GM12801 (cell line): Measurements from ENCODE around the gene ZNF444.

Experiments used
- TF ChIP-seq, protein P1 (sequence below): IDR thresholded peaks from one replicate; pipeline ENCODE4 v1.5.1; 2011; ENCODE audit warnings: control low read depth; ENCODE audit not compliant: insufficient read length; ENCODE audit errors: extremely low read depth

The ZNF444 gene

DNA sequence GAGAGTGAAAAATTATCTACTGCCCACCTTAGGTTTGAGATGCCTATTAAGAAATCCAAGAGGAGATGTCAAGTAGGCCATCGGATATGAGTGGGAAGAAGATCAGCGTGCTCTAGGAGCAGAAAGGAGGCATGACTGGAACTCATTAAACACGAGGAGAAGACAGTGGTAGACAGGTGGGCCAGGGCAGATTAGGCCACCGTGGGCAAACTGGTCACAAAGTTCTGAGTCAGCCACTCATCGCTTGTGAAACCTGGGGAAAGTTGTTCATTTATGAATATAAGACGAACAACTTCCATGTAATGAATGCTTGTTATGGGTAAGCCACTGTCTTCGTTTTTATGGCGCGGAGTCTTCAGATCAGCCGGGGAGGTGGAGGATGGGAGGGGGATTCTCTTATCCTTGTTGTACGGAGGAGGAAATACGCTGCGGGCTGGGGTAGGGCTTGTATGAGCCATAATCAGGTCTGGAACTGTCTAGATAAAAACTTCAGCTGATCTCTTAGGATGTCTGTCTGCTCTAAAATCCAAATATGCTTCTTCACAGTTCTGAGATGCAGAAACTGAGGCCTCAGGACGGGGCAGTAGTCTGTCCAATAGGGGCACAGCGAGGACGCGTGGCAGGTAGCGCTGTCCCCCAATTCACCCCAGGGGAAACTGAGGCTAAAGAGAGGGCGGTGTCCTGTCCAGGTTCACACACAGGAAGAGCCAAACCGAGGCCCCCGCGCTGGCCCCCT, 1.1 kb upstream of the ZNF444 start:
- TF ChIP-seq, protein P1, sequence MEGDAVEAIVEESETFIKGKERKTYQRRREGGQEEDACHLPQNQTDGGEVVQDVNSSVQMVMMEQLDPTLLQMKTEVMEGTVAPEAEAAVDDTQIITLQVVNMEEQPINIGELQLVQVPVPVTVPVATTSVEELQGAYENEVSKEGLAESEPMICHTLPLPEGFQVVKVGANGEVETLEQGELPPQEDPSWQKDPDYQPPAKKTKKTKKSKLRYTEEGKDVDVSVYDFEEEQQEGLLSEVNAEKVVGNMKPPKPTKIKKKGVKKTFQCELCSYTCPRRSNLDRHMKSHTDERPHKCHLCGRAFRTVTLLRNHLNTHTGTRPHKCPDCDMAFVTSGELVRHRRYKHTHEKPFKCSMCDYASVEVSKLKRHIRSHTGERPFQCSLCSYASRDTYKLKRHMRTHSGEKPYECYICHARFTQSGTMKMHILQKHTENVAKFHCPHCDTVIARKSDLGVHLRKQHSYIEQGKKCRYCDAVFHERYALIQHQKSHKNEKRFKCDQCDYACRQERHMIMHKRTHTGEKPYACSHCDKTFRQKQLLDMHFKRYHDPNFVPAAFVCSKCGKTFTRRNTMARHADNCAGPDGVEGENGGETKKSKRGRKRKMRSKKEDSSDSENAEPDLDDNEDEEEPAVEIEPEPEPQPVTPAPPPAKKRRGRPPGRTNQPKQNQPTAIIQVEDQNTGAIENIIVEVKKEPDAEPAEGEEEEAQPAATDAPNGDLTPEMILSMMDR: no peak

DNA sequence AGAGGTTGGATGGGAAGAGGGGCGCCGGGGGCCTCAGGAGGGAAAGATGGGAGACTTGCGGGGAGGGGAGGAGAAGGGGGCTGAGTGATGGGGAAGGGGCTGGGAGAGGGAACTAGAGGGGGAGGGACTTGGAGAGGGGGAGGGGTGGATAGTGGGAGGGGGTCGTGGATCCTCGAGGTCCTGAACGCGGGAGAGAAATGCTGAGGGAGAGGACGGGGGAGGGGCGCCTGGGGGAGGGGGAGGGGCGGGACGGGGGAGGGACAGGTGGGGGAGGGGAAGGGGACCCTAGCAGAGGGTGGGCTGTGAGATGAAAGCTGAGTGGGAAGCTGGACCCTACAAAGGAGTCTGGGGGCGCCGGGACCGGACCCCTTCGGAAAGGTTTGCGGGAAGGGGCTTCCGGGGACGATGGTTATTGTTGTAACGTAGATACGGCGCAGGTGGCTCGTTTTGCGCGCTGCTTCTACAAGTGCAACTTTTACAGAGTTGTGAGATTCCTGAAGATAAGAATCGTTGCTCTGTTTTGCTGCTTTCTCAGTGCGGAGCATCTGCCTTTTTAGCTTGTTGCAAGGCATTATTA, 418 bp downstream of the ZNF444 start:
- TF ChIP-seq, protein P1: no peak

DNA sequence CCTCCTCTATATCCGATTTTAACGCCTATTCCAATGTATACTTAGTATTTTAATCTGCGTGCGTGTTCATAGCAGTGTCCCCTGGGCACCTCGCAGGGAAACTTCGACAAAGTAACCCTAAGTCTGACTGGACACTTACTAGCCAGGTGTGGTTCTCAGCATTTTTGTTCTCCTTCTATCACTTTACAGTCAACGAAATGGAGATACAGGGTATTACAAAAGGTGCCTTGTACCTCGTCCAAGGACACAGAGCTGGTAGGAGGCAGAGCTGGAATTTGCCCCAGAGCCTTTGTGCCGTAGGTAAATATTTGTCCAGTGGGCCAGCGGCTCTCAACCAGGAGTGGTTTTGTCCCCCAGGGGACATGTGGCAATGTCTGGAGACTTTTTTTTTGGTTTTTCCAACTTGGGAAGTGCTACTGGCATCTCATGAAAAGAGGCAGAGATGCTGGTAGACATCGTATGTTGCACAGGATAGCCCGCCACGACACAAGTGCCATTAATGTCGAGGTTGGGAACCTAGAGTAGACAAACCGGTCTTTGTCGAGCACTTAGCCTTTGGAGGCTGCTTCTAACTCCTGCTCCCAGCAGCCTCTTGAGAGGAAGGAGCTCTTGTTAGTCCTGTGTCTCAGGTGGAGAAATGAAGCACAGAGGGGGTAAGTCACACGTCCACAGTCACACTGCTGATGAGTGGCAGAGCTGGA, 1.1 kb downstream of the ZNF444 start:
- TF ChIP-seq, protein P1: no peak

DNA sequence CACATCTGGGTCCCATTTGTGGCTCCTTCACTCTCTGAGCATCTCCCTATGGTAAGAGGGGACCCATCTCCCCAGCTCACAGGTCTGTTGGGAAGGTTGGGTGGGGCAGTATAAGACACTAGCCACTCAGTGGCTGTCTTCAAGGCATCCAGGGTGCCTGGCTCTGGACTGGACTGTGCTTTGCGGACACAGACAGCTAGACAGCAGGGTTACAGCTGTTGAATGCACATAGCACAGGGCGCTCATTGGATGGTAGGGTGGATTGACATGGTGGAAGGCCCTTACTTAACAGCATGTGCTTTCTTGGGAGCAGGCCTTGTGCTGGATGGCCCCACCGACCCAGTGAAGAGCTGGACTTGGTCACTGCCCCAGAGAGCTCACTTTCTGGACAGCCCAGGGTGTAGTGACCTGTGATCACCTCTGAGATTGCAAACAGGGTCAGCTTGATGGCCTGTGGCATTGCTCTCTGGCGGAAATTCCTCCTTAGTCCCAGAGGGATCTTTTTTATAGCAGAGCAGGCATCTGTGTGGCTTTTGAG, 1.9 kb downstream of the ZNF444 start:
- TF ChIP-seq, protein P1: no peak

DNA sequence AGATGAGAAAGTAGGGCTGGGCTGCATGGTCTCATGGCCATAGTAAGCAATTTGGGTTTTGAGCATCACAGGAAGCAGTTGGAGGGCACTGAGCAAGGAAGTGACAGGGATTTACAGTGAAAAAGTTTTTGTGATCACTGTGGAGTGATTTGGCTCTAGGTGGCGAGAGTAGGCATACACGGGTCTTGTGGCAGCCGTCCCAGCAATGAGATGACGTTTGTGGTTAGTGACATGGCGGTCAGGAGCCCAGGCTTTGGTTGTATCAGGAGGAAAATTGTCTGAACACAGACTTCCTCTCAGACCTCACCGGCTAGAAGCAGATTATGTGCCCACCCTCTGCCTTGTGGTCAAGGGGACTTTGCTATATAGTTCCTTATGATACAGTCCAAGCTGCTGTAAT, 3.3 kb downstream of the ZNF444 start:
- TF ChIP-seq, protein P1: no peak

DNA sequence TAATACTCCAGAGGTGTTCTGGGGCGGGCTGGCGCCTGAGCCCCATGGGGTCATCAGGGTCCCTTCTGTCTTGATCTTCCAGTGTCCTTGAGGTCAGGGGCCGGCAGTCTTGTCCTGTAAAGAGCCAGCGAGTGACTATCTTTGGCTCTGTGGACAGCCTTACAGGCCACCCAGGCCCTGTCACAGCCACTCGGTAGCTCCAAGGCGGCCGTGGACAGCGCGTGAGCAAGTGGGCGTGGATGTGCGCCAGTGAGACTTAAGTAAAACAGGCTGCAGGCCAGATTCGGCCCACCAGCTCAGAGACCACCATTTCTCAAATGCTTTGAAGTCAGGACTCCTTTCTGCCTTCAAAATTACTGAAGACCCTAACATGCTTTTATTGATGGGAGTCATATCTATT, 3.7 kb downstream of the ZNF444 start:
- TF ChIP-seq, protein P1: no peak

DNA sequence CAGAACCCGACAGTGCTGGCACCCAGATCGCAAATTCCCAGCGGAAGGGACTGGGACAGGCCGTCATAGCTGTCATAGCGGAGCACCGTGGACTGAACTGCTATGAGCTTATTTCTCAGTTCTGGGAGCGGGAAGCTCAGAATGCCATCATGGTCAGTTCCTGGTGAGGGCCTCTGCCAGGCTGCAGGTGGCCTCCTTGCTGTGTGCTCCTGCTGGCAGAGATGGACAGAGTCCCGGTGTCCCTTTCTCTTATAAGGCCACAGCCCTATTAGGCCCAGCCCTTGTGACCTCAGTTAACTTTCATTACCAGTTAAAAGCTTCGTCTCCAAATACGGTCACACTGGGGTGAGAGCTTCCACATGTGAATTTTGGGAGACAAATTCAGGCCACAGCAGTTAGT, 4.6 kb downstream of the ZNF444 start:
- TF ChIP-seq, protein P1: no peak
